HG03135 (cell line): ENCODE data around the gene KCNH8.
"Not testable (repeated sequence)": the region's sequence is repeated elsewhere in the genome, so short reads cannot be mapped to it uniquely, and the experiment has no call there.

Source experiments
- ATAC-seq: cut with Tn5 transposase; IDR thresholded peaks from one replicate; pipeline ENCODE4 v1.9.1; 2021; ENCODE audit warnings: mild to moderate bottlenecking, moderate library complexity; ENCODE audit not compliant: unreplicated experiment

KCNH8 gene

DNA sequence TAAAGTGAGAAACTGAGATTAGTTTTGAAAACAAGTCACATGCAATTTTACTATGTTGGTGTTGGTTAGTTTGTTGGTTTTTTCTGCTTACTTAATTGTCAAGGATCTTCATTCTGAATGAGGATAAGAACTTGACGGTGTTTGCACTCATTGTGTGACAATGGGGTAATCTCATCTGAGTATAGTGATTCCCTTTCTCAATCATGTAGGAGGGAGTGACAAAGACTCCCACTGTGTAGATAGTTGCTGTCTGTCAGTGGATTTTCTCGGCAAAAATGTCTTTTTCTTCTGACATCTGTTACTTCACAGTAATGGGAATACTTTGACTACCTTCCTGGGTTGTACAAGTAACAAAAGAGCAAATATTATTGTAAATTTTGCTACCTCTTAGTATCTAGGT is 23.5 kb downstream of the KCNH8 start:
- no peak for ATAC-seq

DNA sequence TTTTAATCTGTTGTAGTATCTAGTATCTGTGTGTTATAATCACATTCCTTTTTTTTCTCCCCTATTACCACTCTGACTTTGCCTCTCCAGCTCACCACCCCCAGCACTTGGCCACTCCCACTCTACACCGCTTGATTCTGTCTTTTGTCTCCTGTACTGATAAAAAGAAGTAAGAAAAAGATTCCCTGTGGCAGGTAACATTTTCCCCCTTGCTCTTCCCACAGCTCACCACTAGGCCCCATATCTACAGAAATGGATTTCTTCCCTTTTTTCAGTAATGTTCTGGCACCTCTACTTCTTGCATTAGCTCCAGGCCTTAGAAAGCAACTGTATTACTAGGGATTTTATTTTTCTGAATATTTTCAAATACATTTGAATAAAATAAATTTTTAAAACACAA is 25.6 kb downstream of the KCNH8 start:
- no peak for ATAC-seq

DNA sequence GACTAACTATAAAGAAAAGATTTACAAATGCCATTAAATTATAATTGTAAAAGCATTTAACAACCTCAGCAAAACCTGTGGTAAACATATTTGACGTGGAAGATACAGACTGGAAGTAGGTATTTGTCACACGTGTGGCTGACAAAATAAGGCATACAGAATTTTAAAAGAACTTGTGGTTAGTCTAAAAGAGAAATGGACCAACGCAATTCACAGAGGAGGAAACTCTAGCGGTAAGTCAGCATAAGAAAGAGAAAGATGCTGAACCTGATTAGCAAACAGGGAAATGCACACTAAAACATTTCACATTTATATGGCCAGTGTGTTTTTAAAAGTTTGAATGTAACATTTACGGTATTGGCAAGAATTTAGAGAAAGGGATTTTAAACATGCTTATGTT is 35.3 kb downstream of the KCNH8 start:
- ATAC-seq: no peak

DNA sequence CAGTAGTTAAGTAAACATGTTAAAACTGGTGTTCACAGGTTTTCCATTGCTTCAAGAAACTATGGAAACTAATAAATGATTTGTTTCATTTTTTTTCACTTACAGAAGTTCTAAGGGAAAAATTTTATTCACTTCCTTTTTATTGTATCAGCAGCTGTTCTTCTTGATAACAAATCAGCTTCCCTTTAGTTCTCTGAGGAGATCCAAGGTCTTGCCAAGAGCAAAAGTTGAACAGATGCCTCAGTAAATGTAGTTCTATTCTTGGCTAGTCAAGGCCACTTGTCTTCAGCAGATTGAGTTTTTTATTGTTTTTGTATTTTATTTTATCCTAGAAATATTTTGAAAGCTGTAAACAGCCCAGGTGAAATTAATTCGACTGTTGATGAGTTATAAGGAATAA is 41.8 kb downstream of the KCNH8 start:
- ATAC-seq: no peak

DNA sequence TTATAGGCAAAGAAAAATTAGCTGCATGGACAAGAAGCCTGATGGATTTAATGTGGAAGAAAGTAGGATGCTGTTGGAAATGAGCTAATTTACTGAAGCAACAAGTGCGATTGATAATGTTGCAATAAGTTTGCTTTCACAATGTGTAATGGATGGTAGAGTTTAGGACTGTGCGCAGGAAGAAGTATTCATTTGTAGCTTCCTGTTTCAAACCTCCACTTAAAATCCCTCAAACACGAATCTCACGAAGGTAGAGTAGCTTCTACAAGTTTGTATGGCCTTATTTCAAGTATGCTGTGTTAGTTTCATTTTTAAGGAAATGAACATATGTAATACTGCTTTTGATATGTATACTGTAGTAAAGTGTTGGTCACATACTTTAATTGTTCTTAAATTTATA is 42.3 kb downstream of the KCNH8 start:
- ATAC-seq: no peak

DNA sequence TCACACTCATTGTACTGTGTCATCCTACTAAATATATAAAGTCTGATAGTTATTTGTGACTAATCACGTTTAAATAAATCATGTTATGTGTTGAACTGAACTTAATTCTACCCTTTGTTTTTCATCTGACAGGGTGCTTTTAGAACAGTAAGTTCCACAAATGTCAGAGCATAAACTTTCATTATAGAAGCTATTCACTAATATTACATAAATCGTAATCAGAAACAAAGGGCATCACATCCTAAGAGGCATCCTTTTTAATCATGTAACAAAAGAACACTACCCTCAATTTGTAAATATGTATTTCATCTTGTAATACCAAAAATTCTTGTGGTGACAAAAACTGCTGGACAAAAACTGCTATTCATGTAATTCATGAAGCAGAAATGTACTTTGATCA is 50.8 kb downstream of the KCNH8 start:
- ATAC-seq: no peak

DNA sequence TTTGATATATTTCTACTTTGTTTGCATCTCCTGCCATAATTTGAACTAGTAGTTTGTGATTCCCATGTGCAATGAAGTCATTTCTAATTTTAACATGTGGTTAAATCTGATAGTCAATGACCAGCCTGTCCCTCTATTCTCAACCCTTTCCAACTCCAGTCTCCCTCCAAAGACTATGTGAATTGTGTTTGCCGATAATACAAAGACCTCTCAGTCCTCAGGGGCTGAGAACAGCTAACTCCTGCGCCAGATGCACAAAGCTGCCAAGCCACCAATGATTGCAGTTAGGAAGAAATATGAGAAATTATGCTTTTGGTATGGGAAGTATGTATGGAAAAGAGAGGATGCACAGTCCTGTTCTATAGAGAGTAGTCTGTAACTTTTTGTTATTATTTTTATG is 54.0 kb downstream of the KCNH8 start:
- no peak for ATAC-seq

DNA sequence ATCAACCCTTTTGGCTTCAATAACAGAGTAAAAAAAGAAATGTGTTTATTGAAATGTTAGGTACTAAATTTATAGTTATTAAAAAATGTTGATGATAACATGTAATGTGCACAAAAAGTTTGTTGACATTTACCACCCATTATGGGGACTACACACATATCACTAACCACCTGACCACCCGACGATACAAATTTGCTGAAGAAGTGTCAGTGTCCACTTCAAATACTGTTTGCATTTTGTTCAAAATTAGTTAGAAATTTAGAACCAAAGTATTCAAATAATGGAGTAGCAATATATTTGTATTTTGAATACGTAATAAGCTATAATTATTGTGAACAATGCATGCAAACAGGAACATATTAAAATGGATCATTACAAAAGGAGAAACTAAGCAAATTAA is 54.4 kb downstream of the KCNH8 start:
- ATAC-seq: no peak

DNA sequence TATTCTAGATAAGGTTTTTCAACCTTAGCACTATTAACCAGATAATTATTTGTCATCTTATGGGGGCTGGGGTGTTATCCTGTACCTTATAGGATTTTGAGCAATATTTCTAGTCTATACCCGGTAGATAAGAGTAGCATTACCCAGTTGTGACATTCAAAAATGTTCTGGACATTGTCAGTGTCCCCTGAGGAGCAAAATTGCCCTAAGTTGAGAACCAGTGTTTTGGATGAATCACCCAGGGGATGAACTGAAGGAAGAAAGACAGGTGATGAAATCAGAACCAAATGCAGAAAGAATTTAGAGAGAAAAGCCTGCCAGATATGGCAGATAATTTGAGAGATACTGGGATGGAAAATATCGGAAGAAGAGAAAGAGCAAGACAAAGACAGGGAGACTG is 58.2 kb downstream of the KCNH8 start:
- no peak for ATAC-seq

DNA sequence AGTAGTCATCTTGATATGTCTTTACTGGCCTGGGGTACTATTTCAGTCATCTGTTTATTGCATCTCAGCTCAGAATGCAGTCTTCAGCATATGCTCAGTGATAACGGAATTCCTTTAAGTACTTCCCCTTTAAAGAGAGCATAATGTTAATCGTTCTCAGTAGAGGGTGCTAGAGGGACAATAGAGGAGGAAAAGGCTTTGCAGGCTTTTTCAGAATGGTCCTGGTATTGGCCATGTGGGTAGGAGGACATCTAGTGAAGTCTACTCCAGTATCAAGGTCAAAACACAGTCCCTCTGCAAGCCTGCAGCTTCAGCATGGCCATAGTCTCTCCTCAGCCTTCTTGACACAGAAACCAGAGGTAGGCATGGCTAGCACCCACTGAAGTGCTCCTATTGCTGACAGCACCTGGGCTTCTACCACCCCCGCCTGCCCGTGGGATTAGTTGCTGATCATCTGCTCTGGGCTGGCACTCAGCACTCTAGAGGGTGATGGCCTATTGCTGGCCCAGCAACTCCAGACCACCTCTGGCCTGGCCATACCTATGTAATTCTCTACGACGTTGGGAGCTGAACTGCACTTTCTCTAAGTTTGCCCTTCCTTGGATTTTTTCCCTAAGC is 65.4 kb downstream of the KCNH8 start:
- no peak for ATAC-seq

DNA sequence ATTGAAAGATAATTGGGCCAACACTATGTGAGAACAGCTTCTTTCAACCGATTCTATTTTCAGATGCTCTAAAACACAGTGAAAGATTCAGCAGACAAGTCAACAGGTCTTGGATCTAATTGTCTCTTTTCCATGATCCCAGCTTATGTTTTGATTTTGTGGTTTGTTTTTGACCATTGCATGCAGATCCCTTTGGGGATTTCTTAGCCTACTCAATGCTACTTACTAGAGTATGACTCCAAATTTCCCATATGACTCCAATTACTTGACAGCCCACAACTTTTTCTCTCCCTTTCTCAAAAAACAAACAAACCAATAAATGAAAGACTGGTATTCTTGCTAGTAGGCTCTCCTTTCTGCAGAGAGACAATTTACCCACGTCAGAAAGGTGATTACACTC is 67.1 kb downstream of the KCNH8 start:
- ATAC-seq: no peak

DNA sequence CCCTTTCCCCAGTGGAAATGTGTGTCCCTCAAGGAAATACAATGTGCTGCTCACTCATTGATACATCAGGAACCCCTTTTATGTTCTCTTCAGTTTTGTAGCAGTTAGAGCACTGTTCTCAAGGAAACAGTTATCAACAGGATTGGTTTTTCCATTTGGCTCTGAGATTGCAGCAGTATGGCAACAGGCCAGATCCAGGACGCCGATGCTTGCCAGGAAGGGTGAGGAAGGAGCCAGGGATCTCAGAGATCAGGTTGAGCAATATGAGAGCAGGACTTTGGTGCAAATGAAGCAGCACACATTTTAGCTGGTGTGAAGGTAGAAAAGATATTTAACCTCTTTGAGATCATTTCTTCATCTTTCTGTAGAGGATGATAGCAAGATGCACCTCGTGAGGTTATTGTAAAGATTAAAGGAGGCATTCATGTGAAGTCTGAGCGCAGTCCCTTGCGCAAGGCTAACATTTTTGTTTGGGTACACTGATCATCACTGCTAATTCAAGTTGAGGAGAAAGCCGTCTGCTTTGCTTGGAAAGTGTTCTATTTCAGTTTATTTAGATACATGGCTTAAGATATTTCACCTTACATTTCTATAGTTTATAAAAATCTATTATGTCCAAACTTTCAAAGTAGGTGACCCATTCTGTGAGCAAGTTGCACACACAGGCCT is 68.5 kb downstream of the KCNH8 start:
- no peak for ATAC-seq

DNA sequence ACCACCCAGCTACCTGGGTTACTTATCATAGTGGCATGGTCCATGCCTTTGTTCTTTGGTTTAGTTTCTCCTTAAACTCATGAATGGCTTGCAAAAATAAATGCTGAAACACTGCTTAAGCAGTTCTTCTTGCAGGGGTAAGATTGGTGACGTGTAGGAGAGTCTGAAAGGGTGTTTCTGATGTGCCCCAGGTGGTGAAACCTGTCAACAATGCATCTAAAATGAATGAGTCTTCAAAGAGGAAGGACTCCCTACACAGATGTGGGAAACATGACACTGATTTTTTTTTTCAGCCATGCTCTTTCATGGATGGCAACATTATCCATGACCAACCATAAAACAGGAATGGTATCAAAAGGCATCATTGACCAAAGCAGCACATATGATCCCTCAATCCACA is 72.0 kb downstream of the KCNH8 start:
- ATAC-seq: no peak

DNA sequence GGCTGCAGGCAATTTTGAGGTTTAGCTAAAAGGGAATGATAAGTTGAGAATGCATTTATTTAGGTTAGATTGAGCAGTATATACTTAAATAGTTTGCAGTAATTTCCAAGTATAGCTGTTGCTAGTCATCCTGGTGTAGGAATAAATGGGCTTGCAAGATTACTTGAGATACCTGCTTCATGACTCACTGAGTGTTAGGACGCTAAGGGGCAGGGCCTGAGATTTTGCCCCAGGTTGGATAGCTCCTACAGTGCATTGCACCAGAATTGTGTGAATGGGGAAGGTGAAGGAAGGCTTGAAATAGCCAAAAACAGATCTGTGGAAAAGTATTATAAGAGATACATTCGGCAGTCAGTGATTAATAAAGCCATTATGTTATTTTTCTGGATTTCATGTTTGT is 72.8 kb downstream of the KCNH8 start:
- ATAC-seq: no peak

DNA sequence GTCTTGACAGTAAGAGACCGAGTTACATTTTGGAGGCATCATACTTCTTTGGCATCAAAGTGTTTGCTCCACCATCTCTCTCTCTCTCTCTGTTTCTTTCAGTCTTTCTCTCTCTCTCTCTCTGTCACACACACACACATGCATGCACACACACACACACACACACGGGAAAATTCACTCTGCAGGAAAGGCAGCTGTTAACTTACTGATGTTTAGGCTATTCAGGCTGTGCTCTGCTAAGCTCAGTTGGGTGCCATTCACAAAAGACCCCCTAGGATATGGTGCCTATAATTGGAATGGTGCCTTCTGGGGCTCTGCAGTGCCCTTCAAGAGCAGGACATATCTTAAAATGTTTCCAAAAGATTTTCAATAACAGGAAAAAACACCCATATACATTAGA is 78.2 kb downstream of the KCNH8 start:
- no peak for ATAC-seq

DNA sequence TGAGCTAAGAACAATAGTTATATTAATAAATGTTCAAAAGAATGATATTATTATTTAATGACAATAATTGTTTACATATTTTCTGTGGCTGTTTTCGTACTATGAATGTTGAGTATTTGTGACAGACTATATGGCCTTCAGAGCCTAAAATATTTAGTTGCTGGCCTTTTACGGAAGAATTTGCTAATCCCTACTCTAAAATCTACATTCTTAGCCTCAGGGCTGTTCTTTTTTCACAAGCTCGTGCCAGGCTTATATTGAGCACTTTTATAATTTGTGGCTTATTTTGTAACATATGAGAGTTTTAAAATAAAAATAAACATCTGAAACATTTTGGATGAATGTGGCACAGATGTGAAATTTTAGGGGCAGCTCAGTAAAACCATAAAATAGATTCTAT is 79.9 kb downstream of the KCNH8 start:
- no peak for ATAC-seq

DNA sequence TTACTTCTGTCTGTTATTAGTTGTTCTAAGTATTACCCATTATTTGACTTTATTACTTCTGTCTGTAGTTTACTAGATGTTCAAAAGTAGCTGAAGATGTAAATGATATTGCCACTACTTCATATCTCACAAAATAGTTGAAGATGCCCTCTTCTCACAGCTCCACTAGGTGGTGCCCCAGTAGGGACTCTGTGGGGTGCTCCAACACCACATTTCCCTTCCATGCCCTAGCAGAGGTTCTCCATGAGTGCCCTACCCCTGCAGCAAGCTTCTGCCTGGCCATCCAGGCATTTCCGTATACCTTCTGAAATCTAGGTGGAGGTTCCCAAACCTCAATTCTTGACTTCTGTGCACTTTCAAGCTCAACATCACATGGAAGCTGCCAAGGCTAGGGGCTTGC is 80.8 kb downstream of the KCNH8 start:
- no peak for ATAC-seq

DNA sequence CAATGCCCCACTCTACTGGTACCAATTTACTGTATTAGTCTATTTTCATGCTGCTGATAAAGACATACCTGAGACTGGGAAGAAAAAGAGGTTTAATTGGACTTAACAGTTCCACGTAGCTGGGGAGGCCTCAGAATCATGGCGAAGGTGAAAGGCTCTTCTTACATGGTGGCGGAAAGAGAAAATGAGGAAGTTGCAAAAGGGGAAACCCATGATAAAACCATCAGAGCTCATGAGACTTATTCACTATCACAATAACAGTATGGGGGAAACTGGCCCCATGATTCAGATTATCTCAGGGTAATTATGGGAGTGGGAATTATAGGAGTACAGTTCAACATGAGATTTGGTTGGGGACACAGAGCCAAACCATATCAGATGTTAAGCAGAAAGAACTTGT is 81.6 kb downstream of the KCNH8 start:
- not testable (repeated sequence) for ATAC-seq

DNA sequence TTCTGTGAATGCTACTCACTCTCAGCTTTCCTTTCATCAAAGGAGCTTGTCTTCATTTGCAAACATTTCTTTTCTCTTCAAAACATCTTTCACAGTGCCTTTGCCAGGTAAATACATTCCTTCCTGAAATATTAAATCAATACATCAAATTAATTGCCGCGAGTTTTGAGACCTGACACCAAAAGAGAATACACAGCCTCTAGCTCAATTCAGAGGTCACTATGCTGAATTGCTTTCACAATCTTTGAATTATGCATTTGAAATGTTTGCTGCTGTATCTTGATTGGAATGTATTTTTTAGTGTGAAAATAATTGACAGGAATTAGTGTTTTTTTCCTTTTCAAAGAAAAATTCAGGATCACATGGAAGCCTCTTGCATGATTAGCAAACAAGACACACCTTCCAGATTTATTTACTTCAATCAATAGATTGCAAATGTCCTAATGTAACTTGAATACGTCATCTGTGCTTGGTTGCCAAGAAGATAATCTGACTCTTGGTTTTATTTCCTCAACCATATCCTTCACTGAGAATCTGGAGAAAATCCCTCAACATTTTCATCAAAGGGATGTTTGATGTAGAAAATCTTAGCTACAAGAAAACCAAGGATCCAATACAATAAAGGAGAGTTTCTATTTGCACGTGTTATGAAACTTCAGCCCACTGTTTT is 83.6 kb downstream of the KCNH8 start:
- ATAC-seq: no peak

DNA sequence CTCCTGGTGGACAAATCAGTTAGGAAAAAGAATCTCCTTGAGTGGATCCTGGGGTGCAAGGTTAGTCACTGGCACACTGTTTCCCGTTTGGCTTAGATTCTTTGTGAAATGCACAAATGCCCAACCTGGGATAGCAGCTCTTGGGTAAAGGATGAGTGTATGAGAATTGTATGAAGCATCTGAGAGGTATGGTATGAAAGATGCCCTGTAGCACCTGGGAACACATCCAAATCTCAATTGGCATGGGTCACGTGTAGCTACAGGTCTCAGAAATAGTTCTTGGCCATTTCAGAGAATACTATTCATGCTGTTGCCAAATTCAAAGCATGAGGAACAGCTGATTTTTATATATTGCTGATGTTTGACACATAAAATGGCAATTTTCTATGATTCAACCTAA is 84.3 kb downstream of the KCNH8 start:
- no peak for ATAC-seq

DNA sequence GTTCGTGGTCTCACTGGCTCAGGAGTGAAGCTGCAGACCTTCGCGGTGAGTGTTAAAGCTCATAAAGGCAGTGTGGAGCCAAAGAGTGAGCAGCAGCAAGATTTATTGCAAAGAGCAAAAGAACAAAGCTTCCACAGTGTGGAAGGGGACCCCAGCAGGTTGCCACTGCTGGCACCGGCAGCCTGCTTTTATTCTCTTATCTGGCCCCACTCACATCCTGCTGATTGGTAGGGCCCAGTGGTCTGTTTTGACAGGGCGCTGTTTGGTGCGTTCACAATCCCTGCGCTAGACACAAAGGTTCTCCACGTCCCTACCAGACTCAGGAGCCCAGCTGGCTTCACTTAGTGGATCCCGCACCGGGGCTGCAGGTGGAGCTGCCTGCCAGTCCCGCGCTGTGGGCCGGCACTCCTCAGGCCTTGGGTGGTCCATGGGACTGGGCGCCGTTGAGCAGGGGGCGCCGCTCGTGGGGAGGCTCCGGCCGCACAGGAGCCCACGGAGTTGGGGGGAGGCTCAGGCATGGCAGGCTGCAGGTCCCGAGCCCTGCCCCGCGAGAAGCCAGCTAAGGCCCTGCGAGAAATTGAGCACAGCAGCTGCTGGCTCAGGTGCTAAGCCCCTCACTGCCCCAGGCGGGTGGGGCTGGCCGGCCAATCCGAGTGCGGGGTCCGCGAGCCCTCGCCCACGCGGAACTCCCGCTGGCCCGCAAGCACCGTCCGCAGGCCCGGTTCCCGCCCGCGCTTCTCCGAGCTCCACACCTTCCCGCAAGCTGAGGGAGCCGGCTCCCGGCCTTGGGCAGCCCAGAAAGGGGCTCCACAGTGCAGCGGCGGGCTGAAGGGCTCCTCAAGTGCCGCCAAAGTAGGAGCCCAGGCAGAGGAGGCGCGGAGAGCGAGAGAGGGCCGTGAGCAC is 85.8 kb downstream of the KCNH8 start:
- not testable (repeated sequence) for ATAC-seq

DNA sequence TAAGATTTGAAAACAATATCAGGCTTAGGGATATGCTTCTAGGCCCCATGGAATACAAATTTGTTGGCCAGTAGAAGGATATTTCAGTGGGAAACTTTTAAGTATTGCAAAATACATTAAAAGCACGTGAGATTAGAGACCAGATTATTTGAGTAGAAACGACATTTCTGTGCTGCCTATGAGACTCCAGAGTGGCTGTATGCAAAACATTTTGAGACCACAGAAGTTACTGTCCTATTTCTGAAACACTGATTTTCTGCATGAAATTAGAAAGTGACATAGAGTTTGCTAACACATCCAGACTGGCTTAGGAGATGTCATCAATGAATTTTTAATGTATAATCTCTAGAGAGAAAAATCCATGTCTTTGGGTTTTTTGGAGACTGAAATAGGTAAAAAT is 99.8 kb downstream of the KCNH8 start:
- no peak for ATAC-seq
